ENCODE results near the gene SGPP1.
"Not testable (repeated sequence)": the region's sequence is repeated elsewhere in the genome, so short reads cannot be mapped to it uniquely, and the experiment has no call there.

The SGPP1 gene

GRCh38 chr14:63673886-63674497 lies 53.9 kb downstream of the SGPP1 start:
- no peak for DNase-seq (ENCODE audit: low read depth in 2 of 2)

GRCh38 chr14:63673255-63673654 lies 54.6 kb downstream of the SGPP1 start:
- no peak for DNase-seq (ENCODE audit: low read depth in 2 of 2)

GRCh38 chr14:63672417-63673180 lies 55.3 kb downstream of the SGPP1 start:
- DNase-seq (ENCODE audit: low read depth in 2 of 2): no peak

- no peak for DNase-seq (ENCODE audit: low read depth in 2 of 2)
These were observed 55.9 kb downstream of the SGPP1 start for GRCh38 chr14:63671987-63672386.

- DNase-seq (ENCODE audit: low read depth in 2 of 2): no peak
These were observed 57.2 kb downstream of the SGPP1 start for GRCh38 chr14:63670692-63671091.

- DNase-seq (ENCODE audit: low read depth in 2 of 2): no peak
These were observed 61.5 kb downstream of the SGPP1 start for GRCh38 chr14:63666335-63666734.

GRCh38 chr14:63663428-63664341 lies 64.2 kb downstream of the SGPP1 start:
- DNase-seq (ENCODE audit: low read depth in 2 of 2): no peak

- no peak for DNase-seq (ENCODE audit: low read depth in 2 of 2)
These were observed 65.1 kb downstream of the SGPP1 start for GRCh38 chr14:63662776-63663175.

GRCh38 chr14:63661881-63662280 lies 66.0 kb downstream of the SGPP1 start:
- DNase-seq (ENCODE audit: low read depth in 2 of 2): not testable (repeated sequence)

GRCh38 chr14:63659726-63660125 lies 68.1 kb downstream of the SGPP1 start:
- no peak for DNase-seq (ENCODE audit: low read depth in 2 of 2)

- no peak for DNase-seq (ENCODE audit: low read depth in 2 of 2)
These were observed 71.7 kb downstream of the SGPP1 start for GRCh38 chr14:63656194-63656593.

GRCh38 chr14:63654936-63655335 lies 72.9 kb downstream of the SGPP1 start:
- no peak for DNase-seq (ENCODE audit: low read depth in 2 of 2)

- no peak for DNase-seq (ENCODE audit: low read depth in 2 of 2)
These were observed 73.5 kb downstream of the SGPP1 start for GRCh38 chr14:63654346-63654745.

GRCh38 chr14:63652406-63652805 lies 75.5 kb downstream of the SGPP1 start:
- DNase-seq (ENCODE audit: low read depth in 2 of 2): no peak

- peak; percentile 26 to 31 for DNase-seq (ENCODE audit: low read depth in 2 of 2)
These were observed 77.5 kb downstream of the SGPP1 start for GRCh38 chr14:63650256-63650952.

- no peak for DNase-seq (ENCODE audit: low read depth in 2 of 2)
These were observed 80.0 kb downstream of the SGPP1 start for GRCh38 chr14:63647696-63648410.

GRCh38 chr14:63644741-63645140 lies 83.1 kb downstream of the SGPP1 start:
- no peak for DNase-seq (ENCODE audit: low read depth in 2 of 2)

- DNase-seq (ENCODE audit: low read depth in 2 of 2): no peak
These were observed 85.0 kb downstream of the SGPP1 start for GRCh38 chr14:63642656-63643382.

- peak; percentile 62 to 67 for DNase-seq (ENCODE audit: low read depth in 2 of 2)
These were observed 85.6 kb downstream of the SGPP1 start for GRCh38 chr14:63642229-63642611.

- peak; percentile 93 to 96 for DNase-seq (ENCODE audit: low read depth in 2 of 2)
These were observed 86.2 kb downstream of the SGPP1 start, which contains the start of gene WDR89 for GRCh38 chr14:63641473-63642228. WDR89 (minus strand) TSS chr14:63641871; CDS start chr14:63599942, 41,929 bp downstream.
